Hematopoietic multipotent progenitor cell (in vitro differentiated cells): ENCODE results near the gene MCL1. TPM values are rescaled to one million over a fixed set of nuclear protein-coding genes. Genes with fewer than 3 reads are reported as not detected.
"Not testable (repeated sequence)": the region's sequence is repeated elsewhere in the genome, so short reads cannot be mapped to it uniquely, and the experiment has no call there.

ENCODE experiments used
- DNase-seq, 3 donors: peaks; one replicate each; pipeline ENCODE4 v3.0.0-alpha.2; 2011 to 2015; ENCODE audit warnings: low read depth in 2 of 3, low spot score in 2 of 3
- total RNA-seq: library from RNA; depleted of rRNA; stranded (reverse); fragments of >200 nt; gene quantifications from one replicate; pipeline ENCODE4 v1.2.3, GENCODE V29; 2012

MCL1 gene
- total RNA-seq, 1 donor = 395 TPM

DNA sequence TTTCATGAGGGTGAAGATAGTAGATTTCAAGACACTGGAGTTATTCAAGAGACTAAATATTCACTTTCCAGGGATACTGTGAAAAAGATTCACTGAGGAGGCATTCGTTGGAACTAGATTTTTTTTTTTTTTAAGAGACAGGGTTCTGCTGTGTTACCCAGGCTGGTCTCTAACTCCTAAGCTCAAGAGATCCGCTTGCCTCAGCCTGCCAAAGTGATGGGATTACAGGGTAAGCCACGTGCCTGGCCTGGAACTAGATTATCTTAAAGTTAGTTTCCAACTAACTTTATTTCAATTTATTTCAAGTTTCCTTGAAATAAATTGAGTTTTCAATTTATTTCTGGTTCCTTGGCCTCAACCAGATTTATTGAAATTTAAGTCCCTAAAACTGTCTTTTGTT, 24.3 kb upstream of the MCL1 start:
- no peak for DNase-seq

GRCh38 chr1:150602372-150602771, 23.0 kb upstream of the MCL1 start:
- not testable (repeated sequence) for DNase-seq

DNA sequence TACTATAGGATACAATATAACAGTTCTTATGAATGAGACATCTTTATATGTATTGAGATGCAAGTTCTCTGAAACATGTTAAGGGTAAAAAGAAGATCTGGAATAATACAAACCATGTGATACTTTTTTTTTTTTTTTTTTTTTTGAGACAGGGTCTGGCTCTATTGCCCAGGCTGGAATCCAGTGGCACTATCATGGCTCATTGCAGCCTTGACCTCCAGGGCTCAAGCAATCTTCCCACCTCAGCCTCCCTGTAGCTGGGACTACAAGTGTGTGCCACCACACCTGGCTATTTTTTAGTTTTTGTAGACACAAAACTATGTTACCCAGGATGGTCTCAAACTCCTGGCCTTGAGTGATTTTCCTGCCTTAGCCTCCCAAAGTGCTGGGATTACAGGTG, 22.1 kb upstream of the MCL1 start:
- DNase-seq = no peak

GRCh38 chr1:150598346-150598745, 18.9 kb upstream of the MCL1 start:
- DNase-seq = not testable (repeated sequence)

DNA sequence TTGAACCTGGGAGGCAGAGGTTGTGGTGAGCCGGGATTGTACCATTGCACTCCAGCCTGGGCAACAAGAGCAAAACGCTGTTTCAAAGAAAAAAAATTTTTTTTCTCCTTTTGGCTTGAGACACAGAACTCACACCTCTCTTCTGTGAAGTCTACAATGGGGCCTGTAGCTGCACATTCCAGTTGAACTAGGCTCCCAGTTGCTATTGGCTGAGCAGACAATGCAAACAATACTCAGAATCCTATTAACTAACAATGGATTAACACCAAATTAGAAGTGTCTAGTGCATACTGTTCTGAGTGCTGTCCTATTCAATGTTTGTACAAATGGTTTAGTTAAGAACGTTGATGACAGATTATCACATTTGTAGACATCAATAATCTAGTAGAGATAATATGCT, 17.6 kb upstream of the MCL1 start:
- no peak for DNase-seq

DNA sequence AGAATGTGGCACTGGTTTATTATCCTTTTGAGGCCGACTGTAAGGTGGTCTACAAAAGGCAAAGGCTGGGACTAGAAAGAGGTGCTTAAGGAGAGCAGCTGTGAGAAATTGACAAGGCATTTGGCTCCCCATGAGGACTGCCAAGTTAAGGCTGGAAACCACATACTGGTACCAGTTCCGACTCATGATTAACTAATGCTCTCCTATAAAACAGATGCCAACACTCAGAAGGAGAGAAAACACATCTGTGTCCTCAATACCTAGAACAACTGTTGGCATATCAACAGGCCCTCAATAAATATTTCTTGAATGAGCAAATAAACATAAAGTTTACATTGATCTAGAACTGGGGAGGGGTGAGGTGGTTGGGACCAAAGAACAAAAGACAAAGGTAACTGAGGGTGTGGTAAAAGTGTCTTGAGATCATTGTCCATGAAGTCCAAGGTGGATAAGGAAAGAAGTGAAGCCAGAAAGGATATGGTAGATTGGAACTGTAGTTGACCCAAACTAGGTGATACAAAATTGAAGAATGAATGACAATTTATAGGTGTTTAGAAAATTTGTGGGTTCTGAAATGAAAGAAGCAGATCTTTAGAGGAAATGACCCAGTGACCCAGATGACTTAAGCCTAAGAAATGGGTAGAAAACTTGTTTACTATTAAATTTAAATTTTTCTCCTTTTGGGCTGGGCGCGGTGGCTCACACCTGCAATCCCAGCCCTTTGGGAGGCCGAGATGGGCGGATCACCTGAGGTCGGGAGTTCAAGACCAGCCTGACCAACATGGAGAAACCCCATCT, 16.9 kb upstream of the MCL1 start:
- DNase-seq = no peak

GRCh38 chr1:150582371-150582770, 3.0 kb upstream of the MCL1 start:
- DNase-seq = no peak

DNA sequence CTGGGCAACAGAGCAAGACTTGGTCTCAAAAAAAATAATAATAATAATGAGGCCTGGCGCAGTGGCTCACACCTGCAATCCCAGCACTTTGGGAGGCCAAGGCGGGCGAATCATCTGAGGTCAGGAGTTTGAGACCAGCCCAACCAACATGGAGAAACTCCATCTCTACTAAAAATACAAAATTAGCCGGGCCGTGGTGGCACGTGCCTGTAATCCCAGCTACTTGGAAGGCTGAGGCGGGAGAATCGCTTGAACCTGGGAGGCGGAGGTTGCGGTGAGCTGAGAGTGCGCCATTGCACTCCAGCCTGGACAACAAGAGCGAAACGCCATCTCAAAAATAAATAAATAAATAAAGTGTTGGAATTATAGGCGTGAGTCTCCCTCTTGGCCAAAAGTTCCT, 2.6 kb upstream of the MCL1 start:
- not testable (repeated sequence) for DNase-seq

DNA sequence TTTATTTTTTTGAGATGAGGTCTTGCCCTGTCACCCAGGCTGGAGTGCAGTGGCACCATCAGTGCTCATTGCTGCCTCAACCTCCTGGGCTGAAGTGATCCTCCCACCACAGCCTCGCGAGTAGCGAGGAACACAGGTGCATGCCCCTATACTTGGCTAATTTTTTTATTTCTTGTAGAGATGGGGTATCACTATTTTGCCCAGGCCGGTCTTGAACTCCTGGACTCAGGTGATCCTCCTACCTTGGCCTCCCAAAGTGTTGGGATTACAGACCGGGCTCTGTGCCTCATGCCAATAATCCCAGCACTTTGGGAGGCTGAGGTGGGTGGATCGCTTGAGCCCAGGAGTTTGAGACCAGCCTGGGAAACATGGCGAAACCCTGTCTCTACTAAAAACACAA, 2.0 kb upstream of the MCL1 start:
- not testable (repeated sequence) for DNase-seq

- not testable (repeated sequence) for DNase-seq
Measured at GRCh38 chr1:150580966-150581365, 1.6 kb upstream of the MCL1 start.

DNA sequence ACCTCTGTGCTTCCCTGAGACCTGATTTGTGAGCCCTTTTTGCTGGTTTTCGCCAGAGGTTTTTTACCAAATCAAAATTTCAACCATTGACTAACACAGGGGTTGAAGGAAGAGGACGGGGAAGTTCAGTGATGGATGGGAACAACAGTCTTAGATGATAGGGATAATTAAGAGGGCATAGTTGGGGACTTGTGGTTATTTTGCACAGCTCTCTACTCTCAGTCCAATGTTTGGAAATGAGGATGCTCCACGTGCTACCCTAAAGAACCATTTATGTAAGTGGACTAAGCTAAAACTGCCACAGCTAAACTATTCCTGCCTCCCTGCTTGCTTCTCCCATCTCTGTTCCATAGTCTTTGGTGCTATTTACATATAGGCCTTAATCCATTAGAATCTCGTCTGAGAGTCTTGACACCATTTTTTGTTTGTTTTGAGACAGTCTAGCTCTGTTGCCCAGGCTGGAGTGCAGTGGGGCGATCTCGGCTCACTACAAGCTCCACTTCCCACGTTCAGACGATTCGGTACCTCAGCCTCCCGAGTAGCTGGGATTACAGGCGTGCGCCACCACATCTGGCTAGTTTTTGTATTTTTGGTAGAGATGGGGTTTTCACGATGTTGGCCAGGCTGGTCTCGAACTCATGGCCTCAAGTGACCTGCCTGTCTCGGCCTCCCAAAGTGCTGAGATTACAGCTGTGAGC, 684 bp upstream of the MCL1 start:
- DNase-seq = no peak

DNA sequence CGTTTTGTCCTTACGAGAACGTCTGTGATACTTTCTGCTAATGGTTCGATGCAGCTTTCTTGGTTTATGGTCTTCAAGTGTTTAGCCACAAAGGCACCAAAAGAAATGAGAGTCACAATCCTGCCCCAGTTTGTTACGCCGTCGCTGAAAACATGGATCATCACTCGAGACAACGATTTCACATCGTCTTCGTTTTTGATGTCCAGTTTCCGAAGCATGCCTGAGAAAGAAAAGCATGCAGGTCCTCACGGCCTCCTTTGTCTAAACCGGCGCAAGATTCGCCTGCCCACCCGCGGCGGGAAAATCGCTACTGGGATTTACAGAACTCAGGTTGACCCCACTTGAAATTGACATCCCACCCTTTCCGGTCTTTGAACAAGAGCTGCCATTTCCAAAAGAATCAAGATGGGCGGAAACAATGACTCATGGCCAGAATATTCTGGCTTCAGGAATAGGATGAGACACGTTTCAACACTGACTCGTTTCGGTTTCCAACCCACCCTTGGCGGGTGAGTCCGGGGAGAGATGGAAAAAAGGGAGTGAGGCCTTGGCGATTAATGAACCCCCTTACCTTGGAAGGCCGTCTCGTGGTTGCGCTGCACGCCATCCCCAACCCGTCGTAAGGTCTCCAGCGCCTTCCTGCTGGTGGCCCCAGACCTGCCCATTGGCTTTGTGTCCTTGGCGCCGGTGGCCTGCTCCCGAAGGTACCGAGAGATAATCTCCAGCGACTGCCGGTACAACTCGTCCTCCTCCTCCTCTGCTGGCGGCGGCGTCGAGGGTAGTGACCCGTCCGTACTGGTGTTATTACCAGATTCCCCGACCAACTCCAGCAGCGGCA, 919 bp downstream of the MCL1 start:
- DNase-seq = peak in 1 of 3 donors; percentile 48

GRCh38 chr1:150577557-150578271, 1.7 kb downstream of the MCL1 start:
- no peak for DNase-seq

DNA sequence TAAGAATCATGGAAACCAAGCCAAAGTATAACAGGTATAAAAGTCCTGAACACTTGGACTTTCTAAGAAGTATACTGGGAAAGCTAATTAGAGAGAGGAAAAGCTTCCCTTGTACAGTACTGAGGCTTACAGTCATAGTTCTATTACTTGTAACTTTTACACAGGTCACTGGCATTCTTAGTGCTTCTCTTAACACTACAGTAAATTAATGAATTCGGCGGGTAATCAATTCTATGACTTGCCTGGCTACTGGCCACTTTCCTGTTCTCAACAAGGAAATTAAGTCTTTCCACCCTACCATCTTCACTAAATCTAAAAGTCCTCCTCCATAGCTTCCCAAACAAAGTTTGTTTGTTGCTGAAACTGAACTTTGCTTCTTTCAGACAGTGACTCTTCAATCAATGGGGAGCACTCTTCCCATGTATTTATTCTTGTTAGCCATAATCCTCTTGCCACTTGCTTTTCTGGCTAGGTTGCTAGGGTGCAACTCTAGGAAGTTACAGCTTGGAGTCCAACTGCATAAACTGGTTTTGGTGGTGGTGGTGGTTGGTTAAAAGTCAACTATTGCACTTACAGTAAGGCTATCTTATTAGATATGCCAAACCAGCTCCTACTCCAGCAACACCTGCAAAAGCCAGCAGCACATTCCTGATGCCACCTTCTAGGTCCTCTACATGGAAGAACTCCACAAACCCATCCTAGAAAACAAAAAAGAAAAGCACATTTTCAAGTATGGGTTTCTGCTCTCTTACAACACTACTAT, 2.4 kb downstream of the MCL1 start:
- DNase-seq = no peak

DNA sequence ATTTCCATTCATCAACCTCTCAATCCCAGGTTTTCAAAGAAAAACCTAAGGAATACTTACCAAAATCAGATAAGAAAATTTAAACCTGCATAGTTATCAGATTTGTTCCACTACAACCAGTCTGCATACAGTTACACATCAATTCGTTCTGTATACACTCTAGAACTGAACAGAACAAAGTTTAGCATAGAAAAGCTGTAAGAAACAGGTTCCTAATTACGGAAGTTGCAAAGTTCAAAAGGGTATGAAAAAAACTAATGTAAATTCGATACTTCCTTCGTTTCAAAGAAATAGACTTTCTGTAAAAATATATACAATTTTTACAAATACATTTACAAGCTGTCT, 3.1 kb downstream of the MCL1 start:
- no peak for DNase-seq

DNA sequence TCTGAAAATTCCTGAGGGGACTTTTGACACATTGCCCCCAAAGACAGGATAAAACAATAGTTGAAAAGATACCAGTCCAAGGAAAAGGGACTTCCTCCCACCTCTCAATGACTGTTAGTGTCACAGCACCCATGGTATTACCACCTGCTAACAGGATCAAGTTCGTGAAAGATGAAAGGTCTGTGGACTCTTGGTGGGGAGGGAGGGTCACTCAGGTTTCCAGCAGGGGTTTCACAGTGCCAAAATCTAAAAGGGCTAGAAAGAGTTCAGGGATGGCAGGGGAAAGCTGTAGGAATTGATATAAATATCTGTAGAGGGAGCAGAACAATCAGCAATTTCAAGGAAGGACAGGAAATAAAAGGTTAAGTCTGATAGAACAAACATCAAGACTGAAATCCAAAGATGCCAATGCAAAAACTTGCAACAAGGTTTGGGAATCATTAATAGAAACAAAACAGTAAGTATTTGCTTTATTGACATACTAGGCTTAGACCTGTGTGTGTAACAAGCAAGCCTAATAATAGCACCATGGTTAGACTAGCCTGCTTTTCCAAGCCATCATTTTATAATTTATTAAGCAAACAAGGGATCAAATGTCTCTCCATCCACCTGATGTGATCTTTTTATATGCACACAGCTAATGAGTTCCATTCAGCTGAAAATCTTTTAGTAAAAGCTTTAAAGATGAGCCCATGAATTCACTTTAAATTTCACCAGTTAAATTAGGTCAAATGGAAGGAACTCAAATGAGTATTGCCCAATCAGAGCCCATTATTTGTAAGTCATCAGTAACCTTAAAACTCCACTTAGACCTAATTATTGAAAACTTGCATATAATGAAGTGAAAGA, 3.7 kb downstream of the MCL1 start:
- DNase-seq = no peak

DNA sequence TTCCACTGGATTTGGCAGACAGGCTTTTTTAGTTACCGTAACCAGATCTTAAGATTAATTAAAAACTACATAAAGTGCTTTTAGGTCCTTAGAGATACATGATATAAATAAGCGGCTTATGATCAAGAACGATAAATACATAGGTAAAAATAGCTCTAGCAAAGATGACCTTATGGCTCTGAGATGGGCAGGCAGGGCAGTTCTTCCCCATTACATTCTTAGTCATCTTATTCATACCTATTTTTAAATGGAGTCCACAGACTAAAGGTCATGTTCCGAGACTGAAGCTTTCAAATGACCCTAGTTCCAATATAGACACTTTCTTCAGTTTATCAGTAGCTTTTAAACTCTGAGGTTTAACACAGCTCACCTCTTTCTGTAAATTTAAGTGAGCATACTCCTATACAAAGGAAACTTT, 4.3 kb downstream of the MCL1 start:
- DNase-seq = no peak

DNA sequence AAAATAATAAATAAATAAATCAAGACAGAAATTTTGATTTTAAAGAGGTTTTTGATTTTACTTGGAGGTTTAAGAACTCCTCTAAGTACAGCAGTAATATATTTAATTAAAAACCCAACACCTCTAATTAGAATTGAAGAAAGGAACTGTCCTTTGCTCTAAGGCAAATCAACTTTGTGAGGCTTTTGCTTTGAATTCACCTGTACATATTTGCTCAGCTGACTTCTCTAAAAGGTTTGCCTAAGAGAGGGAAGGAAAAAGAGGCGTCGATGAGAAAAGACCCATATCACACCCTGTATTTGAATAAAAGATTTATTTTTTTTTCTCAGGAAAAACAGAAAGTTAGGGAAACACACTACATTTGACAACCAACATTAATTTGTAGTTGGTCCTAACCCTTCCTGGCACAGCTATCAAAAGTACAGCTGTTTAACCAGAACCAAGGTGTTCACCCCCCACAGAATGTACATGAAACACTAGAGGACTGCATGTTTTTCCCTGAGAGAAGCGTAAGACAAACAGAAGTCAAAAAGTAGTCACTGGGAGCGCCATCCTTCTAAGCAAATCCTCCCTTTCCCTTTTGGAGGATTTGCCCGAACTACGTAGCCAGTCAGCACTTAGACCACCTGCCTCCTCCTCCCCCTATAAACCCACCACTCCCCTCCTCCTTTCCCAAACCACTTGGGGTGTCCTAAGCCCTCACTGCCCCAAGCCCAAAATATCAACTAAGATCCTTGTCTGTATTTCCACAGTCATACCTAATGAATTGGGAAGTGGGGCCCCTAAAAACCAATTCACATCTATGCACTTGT, 4.9 kb downstream of the MCL1 start:
- DNase-seq = no peak
